Caco-2 (cell line): ENCODE results near the gene MASP1. TPM values are rescaled to one million over a fixed set of nuclear protein-coding genes. Genes with fewer than 3 reads are reported as not detected.
"Not testable (repeated sequence)": the region's sequence is repeated elsewhere in the genome, so short reads cannot be mapped to it uniquely, and the experiment has no call there.

Experiments used
- BruUV-seq: library from RNA; stranded (reverse); fragments of 400-500 nt; replicated peaks from 2 replicates; lab custom pipeline; 2021; lab: Mats Ljungman, UMichigan
- CTCF ChIA-PET: fragments of 300-600 bp; sonication (Branson Sonifier 250); formaldehyde crosslinking; loops from one replicate; lab custom pipeline; 2022; ENCODE audit warnings: antibody characterized with exemption; lab: Charles Lee
- POLR2A ChIA-PET: fragments of 300-600 bp; sonication (Branson Sonifier 250); formaldehyde crosslinking; loops from one replicate; lab custom pipeline; 2022; ENCODE audit warnings: antibody characterized with exemption; lab: Charles Lee
- DNase-seq, 2 experiments: peaks; one replicate each; pipeline versions ENCODE4 v3.0.0 to v3.0.0-alpha.2; 2020 to 2022
- H3K27me3 ChIP-seq: replicated peaks from 2 replicates; pipeline ENCODE4 v1.6.0; 2011; ENCODE audit warnings: low read length; ENCODE audit not compliant: control insufficient read depth, insufficient read depth
- H3K36me3 ChIP-seq: 2 replicates; pipeline ENCODE4 v1.5.1; 2011; ENCODE audit warnings: low read length; ENCODE audit not compliant: control insufficient read depth, insufficient read depth
- H3K4me1 ChIP-seq: fragments of 250-450 bp; sonication (Bioruptor Pico); 2 replicates; pipeline ENCODE4 v1.5.1; 2020; ENCODE audit warnings: mild to moderate bottlenecking
- H3K4me3 ChIP-seq: 2 replicates; pipeline ENCODE4 v1.5.1; 2011; ENCODE audit warnings: low read depth, mild to moderate bottlenecking, control low read depth, low read length
- H3K9me3 ChIP-seq: fragments of 250-450 bp; sonication (Bioruptor Pico); 2 replicates; pipeline ENCODE4 v1.5.1; 2020; ENCODE audit warnings: mild to moderate bottlenecking, moderate library complexity
- H3K27ac Mint-ChIP-seq: one replicate; pipeline ENCODE4 v1.8.0; 2022; ENCODE audit warnings: mixed read lengths; ENCODE audit not compliant: unreplicated experiment
- H3K27me3 Mint-ChIP-seq: one replicate; pipeline ENCODE4 v1.8.0; 2022; ENCODE audit warnings: mixed read lengths; ENCODE audit not compliant: insufficient read depth, unreplicated experiment
- H3K36me3 Mint-ChIP-seq: one replicate; pipeline ENCODE4 v1.8.0; 2022; ENCODE audit warnings: mild to moderate bottlenecking, mixed read lengths; ENCODE audit not compliant: insufficient read depth, unreplicated experiment
- H3K4me1 Mint-ChIP-seq: one replicate; pipeline ENCODE4 v1.8.0; 2022; ENCODE audit warnings: low read depth, mixed read lengths; ENCODE audit not compliant: unreplicated experiment
- H3K4me3 Mint-ChIP-seq: one replicate; pipeline ENCODE4 v1.8.0; 2022; ENCODE audit warnings: mild to moderate bottlenecking, moderate library complexity, mixed read lengths; ENCODE audit not compliant: unreplicated experiment
- H3K9me3 Mint-ChIP-seq: one replicate; pipeline ENCODE4 v1.8.0; 2022; ENCODE audit warnings: mixed read lengths; ENCODE audit not compliant: unreplicated experiment
- CTCF ChIP-seq, 2 experiments: fragments of 200-600 bp in 1 of 2; IDR thresholded peaks; 1 replicate in 1 of 2; 2 replicates in 1 of 2; pipeline versions ENCODE4 v1.5.1 to v1.8.0; 2011 to 2022; ENCODE audit warnings: antibody characterized with exemption in 1 of 2, control low read depth in 1 of 2, inconsistent platforms in 1 of 2, low read depth in 1 of 2, low read length in 1 of 2, mild to moderate bottlenecking in 1 of 2, moderate library complexity in 1 of 2; ENCODE audit not compliant: insufficient read depth in 1 of 2, severe bottlenecking in 1 of 2, unreplicated experiment in 1 of 2
- intact Hi-C: fragments of 100-400 bp; cut with micrococcal nuclease; formaldehyde crosslinking; loops from one replicate; pipeline ENCODE4 v1.10.0; 2022; ENCODE audit not compliant: unreplicated experiment
- total RNA-seq: library from RNA; stranded (reverse); gene quantifications from 2 replicates; pipeline ENCODE4 v1.2.3, GENCODE V29; 2022

The MASP1 gene
- total RNA-seq, 1 experiment from 2014 or later: not detected

GRCh38 chr3:187242435-187242834 is 49.1 kb downstream of the MASP1 start:
- BruUV-seq: no TSS peak
- Histone ChIP-seq H3K4me3 (no peak overlapping the region), H3K27me3 (no peaks in the 10 kb centered on the region), H3K36me3 (no peaks in the 10 kb centered on the region), H3K9me3 (no peaks in the 10 kb centered on the region), H3K4me1 (no peaks in the 10 kb centered on the region)
- ChIA-PET POLR2A (no interaction called here), CTCF (no interaction called here)
- DNase-seq: no peak
- H3K4me3 Mint-ChIP-seq: no peak overlapping the region
- no peaks in the 10 kb centered on the region for H3K9me3 Mint-ChIP-seq
- no peak for TF ChIP-seq CTCF (IDR thresholded peaks at IDR 0.05; ENCODE audit: insufficient read depth in 1 of 2, low read depth in 1 of 2, low read length in 1 of 2, severe bottlenecking in 1 of 2, unreplicated experiment in 1 of 2)
- H3K4me1 Mint-ChIP-seq: no peaks in the 10 kb centered on the region
- intact Hi-C loops: no loop called here
- H3K36me3 Mint-ChIP-seq: no peaks in the 10 kb centered on the region
- H3K27ac Mint-ChIP-seq: no peak overlapping the region
- H3K27me3 Mint-ChIP-seq: peaks cover 3% of the 10 kb centered on the region

- H3K4me3 Mint-ChIP-seq, H3K36me3 ChIP-seq, H3K27ac Mint-ChIP-seq, H3K9me3 Mint-ChIP-seq, BruUV-seq, POLR2A ChIA-PET, H3K27me3 Mint-ChIP-seq, H3K36me3 Mint-ChIP-seq, intact Hi-C loops, DNase-seq, H3K4me1 Mint-ChIP-seq, H3K9me3 ChIP-seq, H3K4me3 ChIP-seq, H3K4me1 ChIP-seq, H3K27me3 ChIP-seq, CTCF ChIA-PET: not testable (repeated sequence)
Measured at GRCh38 chr3:187238835-187239234, 52.7 kb downstream of the MASP1 start.

GRCh38 chr3:187238239-187238638 is 53.3 kb downstream of the MASP1 start:
- Mint-ChIP-seq H3K4me3 (no peak overlapping the region), H3K4me1 (no peaks in the 10 kb centered on the region), H3K9me3 (no peaks in the 10 kb centered on the region), H3K36me3 (no peaks in the 10 kb centered on the region), H3K27ac (no peak overlapping the region), H3K27me3 (peaks cover 3% of the 10 kb centered on the region)
- POLR2A ChIA-PET: no interaction called here
- H3K4me1 ChIP-seq: no peaks in the 10 kb centered on the region
- intact Hi-C loops: no loop called here
- no TSS peak for BruUV-seq
- no peak for TF ChIP-seq CTCF (IDR thresholded peaks at IDR 0.05; ENCODE audit: insufficient read depth in 1 of 2, low read depth in 1 of 2, low read length in 1 of 2, severe bottlenecking in 1 of 2, unreplicated experiment in 1 of 2)
- CTCF ChIA-PET: no interaction called here
- H3K9me3 ChIP-seq: no peaks in the 10 kb centered on the region
- H3K27me3 ChIP-seq: no peaks in the 10 kb centered on the region
- H3K4me3 ChIP-seq: no peak overlapping the region
- DNase-seq: no peak
- no peaks in the 10 kb centered on the region for H3K36me3 ChIP-seq

GRCh38 chr3:187237741-187238140 is 53.8 kb downstream of the MASP1 start:
- Histone ChIP-seq H3K27me3 (no peaks in the 10 kb centered on the region), H3K4me1 (no peaks in the 10 kb centered on the region), H3K9me3 (no peaks in the 10 kb centered on the region), H3K4me3 (no peak overlapping the region), H3K36me3 (no peaks in the 10 kb centered on the region)
- H3K27ac Mint-ChIP-seq: no peak overlapping the region
- no peak overlapping the region for H3K4me3 Mint-ChIP-seq
- no peaks in the 10 kb centered on the region for H3K4me1 Mint-ChIP-seq
- peaks cover 3% of the 10 kb centered on the region for H3K27me3 Mint-ChIP-seq
- POLR2A ChIA-PET: no interaction called here
- DNase-seq: no peak
- intact Hi-C loops: no loop called here
- CTCF ChIA-PET: no interaction called here
- no TSS peak for BruUV-seq
- H3K36me3 Mint-ChIP-seq: no peaks in the 10 kb centered on the region
- no peak for TF ChIP-seq CTCF (IDR thresholded peaks at IDR 0.05; ENCODE audit: insufficient read depth in 1 of 2, low read depth in 1 of 2, low read length in 1 of 2, severe bottlenecking in 1 of 2, unreplicated experiment in 1 of 2)
- H3K9me3 Mint-ChIP-seq: no peaks in the 10 kb centered on the region
